Liver (tissue), 3 donors: ENCODE measurements around the gene BRIX1.

Source experiments
- ATF3 ChIP-seq: IDR thresholded peaks from 2 replicates; pipeline ENCODE4 v1.6.1; 2016; ENCODE audit warnings: antibody characterized with exemption
- CTCF ChIP-seq: fragments of 150-350 bp; IDR thresholded peaks from 2 replicates; pipeline ENCODE4 v1.5.1; 2017; ENCODE audit warnings: improper control_type of control experiment, low read depth, low read length; ENCODE audit not compliant: missing input control
- GABPA ChIP-seq, 2 donors: IDR thresholded peaks in 1 of 2; conservative IDR thresholded peaks in 1 of 2; 2 replicates each; pipeline ENCODE4 v1.6.1; 2016; ENCODE audit warnings: antibody characterized with exemption in 2 of 2, mild to moderate bottlenecking in 1 of 2, moderate library complexity in 1 of 2
- HNF4A ChIP-seq, 2 donors: conservative IDR thresholded peaks; 2 replicates each; pipeline ENCODE4 v1.6.1; 2016; ENCODE audit warnings: antibody characterized with exemption in 2 of 2, mild to moderate bottlenecking in 2 of 2
- JUND ChIP-seq, 2 donors: IDR thresholded peaks; 2 replicates each; pipeline ENCODE4 v1.6.1; 2016; ENCODE audit warnings: antibody characterized with exemption in 2 of 2
- RAD21 ChIP-seq, 2 donors: IDR thresholded peaks; 2 replicates each; pipeline ENCODE4 v1.6.1; 2016; ENCODE audit warnings: antibody characterized with exemption in 2 of 2, mild to moderate bottlenecking in 2 of 2
- REST ChIP-seq: IDR thresholded peaks from 2 replicates; pipeline ENCODE4 v1.6.1; 2016; ENCODE audit warnings: antibody characterized with exemption, mild to moderate bottlenecking
- SP1 ChIP-seq: IDR thresholded peaks from 2 replicates; pipeline ENCODE4 v1.6.1; 2018; ENCODE audit warnings: antibody characterized with exemption, mild to moderate bottlenecking
- TAF1 ChIP-seq: conservative IDR thresholded peaks from 2 replicates; pipeline ENCODE4 v1.6.1; 2016; ENCODE audit warnings: antibody characterized with exemption, mild to moderate bottlenecking
- YY1 ChIP-seq: IDR thresholded peaks from 2 replicates; pipeline ENCODE4 v1.6.1; 2016; ENCODE audit warnings: antibody characterized with exemption, mild to moderate bottlenecking
- donor health status: healthy.
- donor health status: healthy.

GRCh38 chr5:34892414-34892813 lies 23.1 kb upstream of the BRIX1 start:
- TF ChIP-seq CTCF (no peak), TAF1 (no peak), ATF3 (no peak), RAD21 (IDR thresholded peaks at IDR 0.05) (no peak), GABPA (IDR thresholded peaks at IDR 0.05 in 1 of 2, conservative IDR thresholded peaks at IDR 0.05 in 1 of 2) (no peak), REST (no peak), YY1 (no peak), HNF4A (conservative IDR thresholded peaks at IDR 0.05) (no peak), SP1 (no peak), JUND (IDR thresholded peaks at IDR 0.05) (no peak)
